Dermis blood vessel endothelial cell (primary cell): ENCODE measurements around the gene PDE1A. TPM values are rescaled to one million over a fixed set of nuclear protein-coding genes. Genes with fewer than 3 reads are reported as not detected.

Experiments used
- DNase-seq: peaks from one replicate; pipeline ENCODE4 v3.0.0; 2010
- total RNA-seq: library from RNA; depleted of rRNA; stranded (reverse); fragments of >200 nt; gene quantifications from 2 replicates; pipeline ENCODE4 v1.2.3, GENCODE V29; 2014

The PDE1A gene
- total RNA-seq, 1 donor from 2014 or later: 1.4 TPM

DNA sequence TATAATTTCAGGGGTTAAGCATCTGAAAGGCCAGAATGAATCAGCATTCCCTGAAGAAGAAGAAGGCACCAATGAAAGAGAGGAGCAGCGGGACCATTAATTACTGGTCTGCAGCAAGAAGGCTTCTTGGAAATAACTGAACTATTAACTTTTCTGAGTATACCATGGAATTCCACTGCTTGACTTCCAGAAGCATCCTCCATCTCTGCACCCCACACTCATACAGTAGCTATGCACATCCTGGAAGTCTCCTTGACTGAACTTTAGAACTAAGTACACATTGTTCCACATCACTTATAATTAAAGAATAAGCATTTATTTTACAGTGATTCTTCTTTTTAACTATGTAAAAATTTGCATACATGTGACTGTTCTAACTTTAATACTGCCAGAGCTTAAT, 309.6 kb downstream of the PDE1A start:
- no peak for DNase-seq

DNA sequence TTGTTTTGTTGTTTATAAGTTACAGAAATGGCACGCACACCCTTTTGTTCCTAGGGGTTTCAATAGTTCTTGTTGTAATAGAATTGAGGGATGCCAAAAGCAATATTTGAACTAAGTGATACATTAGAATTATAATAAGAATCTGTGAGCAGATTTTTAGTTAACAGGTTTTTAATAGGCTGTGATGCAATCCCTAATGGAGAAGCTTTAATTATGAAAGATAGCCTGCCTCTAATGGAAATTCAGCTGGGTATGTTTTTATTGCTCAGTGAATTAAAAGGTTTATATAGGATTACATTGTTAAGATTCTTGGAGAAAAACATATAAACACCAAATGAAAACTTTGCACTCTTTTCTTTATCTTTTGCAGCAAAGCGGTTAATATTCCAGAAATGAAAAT, 310.1 kb downstream of the PDE1A start:
- no peak for DNase-seq

DNA sequence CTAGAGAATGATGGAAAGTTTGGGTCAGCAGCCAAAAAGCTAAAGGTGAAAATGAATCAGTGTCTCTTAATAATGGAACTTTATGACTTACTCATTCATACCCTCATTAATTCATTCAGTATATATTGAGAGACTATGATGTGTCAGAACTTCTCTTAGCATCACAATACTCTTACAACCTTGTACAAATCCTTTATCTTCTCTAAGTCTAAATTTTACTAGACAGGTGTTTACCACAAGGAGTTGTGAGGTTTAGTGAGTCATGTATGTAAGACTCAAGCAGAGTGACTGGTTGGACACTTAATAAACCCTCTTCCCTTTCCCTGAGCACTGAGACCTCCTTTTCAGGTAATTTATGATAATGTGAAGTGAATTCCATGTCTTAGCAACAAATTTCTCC, 311.6 kb downstream of the PDE1A start:
- no peak for DNase-seq

DNA sequence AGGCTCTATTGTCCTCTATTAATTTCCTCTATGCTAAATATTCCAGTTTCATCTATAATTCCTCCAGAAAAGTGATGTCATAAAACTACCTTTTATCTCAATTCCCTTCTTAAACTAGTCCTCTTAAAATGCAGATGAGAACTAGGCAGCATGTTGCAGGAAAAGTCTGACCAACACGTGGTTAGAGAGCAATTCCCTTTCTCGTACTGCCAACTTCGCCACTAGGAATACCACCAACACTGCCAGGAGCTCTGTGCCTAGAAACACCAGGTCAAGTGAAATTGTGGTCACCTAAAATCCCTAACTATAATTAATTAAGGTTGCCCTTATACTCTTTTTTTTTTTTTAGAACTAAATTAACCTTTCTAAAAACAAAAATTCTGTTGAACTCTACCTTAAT, 313.5 kb downstream of the PDE1A start:
- DNase-seq: no peak

DNA sequence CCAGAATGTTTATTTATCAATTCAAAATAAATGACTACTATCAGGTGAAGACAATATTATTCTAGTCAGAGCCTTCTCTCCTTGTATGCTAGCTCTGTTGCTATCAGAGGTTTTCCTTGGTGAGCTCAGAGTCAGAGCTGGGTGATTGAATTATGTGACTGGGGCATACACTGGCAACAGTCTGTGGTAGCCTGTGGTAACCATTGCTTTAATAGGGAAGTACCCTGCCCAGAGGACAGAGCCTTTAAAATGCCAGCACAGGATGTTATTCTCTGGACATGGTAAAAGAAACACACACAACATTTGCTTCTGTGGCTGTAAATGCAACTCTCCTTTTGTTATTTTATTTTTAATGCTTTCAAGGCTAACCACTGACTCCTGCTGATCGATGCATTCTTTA, 316.5 kb downstream of the PDE1A start:
- DNase-seq: no peak

DNA sequence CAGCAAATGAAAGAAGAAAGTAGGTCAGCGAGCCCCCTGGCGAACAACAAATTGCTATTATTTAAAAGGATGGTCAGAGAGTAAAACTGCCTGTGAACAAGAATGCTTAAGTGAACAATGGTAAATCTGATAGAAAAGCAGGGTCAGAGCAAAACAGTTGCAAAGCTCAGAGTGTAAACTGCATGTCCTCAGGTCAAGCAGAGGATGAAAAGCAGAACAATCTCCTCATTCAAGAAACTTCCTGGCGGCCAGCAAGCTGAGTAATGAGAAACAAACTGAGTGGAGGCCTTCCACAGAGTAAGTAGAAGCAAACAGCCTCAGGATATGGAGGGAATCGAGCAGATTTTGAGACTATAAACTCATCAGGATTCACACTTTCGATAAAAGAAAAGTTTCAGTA, 323.3 kb downstream of the PDE1A start:
- DNase-seq: no peak

DNA sequence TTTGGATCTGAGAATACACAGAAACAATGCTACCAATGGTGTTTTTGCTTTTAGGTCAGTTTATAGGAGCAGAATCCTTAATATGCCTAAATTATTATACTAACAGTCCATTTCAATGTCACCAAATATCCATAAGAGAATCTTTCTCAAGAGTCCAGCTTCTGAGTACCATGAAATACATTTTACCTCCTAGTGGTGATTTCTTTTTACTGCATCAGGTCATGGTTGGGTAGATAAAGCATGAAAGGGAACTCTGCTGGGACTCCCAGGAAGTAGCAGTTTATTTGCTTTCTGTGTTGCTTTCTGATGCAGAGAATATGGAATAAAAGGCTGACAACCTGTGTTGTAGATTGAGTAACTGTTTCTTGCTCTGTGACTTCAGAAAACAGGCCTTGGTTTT, 325.6 kb downstream of the PDE1A start:
- DNase-seq: no peak

DNA sequence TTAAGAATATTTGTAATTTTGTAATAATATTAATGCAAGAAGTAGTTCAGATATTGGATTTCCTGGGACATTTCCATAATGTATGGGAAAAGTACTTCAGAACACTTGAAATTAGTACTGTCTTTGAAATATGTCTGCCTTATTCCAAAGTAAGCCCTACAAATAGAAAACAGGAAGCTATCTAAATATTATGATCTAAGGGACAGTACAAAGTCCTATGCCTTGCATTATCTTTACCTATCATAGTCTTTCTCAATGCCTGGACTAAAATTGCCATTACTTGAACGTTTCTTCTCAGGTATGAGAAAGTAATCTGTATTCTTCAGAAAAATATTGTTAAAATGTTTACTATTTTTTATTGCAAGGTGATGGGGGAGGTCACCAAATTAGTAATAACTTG, 328.2 kb downstream of the PDE1A start:
- DNase-seq: no peak

DNA sequence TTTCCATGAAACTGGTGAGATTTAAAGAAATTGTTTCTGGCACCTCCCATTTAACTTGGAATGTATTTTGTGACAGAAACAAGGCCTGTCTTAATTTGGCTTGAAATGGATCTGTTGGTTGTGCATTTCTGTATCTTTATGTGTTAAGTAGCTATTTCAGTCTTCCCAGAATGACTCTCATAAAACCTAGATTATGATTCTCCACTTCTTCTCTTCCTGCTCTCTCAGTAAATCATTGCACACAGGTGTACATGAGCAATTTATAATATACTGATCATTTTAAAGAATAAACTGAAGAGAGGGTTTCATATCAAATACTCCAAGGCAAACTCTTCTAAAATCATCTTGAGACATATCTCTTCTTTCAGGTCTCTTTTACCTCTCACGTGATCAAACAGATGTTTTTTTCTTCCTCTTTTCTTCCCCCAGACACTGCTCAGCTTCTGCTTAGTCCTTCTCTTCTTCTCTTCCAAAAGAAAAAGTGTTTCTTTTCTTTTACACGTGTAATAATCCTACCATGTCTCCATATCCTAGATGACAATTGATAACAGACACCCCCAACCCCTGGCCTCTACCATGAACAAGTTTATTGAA, 329.2 kb downstream of the PDE1A start:
- DNase-seq: no peak

DNA sequence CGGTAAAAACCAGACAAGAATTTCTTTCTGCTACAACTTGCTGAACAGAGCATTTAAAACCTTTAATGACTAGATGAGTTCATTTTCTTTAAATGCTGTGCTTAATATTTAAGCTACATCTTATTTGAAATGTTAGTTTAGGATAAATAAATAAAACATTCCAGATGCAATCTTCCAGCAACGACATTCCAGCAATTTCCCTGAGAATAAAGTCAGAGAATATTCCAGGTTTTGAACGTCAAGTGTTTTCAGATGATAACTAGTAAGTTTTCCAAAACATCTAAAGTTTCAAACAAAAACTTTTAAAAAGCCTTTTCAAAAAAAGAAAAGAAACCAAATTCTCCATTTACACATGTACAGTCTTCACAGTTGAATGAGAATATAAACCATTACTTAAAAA, 336.4 kb downstream of the PDE1A start:
- no peak for DNase-seq
